GM18517 (cell line): ENCODE data around the gene KRT38.
"Not testable (repeated sequence)": the region's sequence is repeated elsewhere in the genome, so short reads cannot be mapped to it uniquely, and the experiment has no call there.

Experiments
- ATAC-seq: cut with Tn5 transposase; IDR thresholded peaks from one replicate; pipeline ENCODE4 v1.9.1; 2021; ENCODE audit warnings: mild to moderate bottlenecking, moderate library complexity; ENCODE audit not compliant: unreplicated experiment

Gene KRT38

GRCh38 chr17:41396996-41397660 lies 43.7 kb downstream of the KRT38 start, which contains the start of gene KRT31:
Gene KRT31 (minus strand): TSS chr17:41397608. CDS start chr17:41397539, 69 bp downstream.
- ATAC-seq = no peak

GRCh38 chr17:41396340-41396739 lies 44.4 kb downstream of the KRT38 start:
- ATAC-seq = no peak

- ATAC-seq = no peak
Observed at GRCh38 chr17:41395611-41396010, 45.2 kb downstream of the KRT38 start.

GRCh38 chr17:41395044-41395443 lies 45.7 kb downstream of the KRT38 start:
- ATAC-seq = not testable (repeated sequence)

- ATAC-seq = no peak
Observed at GRCh38 chr17:41394254-41394996, 46.4 kb downstream of the KRT38 start.

- ATAC-seq = no peak
Observed at GRCh38 chr17:41393826-41394225, 47.0 kb downstream of the KRT38 start.

- ATAC-seq = no peak
Observed at GRCh38 chr17:41393294-41393693, 47.5 kb downstream of the KRT38 start.

- ATAC-seq = no peak
Observed at GRCh38 chr17:41392278-41392677, 48.5 kb downstream of the KRT38 start.

- no peak for ATAC-seq
Observed at GRCh38 chr17:41391535-41391934, 49.2 kb downstream of the KRT38 start.

GRCh38 chr17:41390411-41390938 lies 50.3 kb downstream of the KRT38 start:
- ATAC-seq = no peak

GRCh38 chr17:41387670-41388069 lies 53.1 kb downstream of the KRT38 start:
- no peak for ATAC-seq

- ATAC-seq = no peak
Observed at GRCh38 chr17:41386227-41386626, 54.6 kb downstream of the KRT38 start.
